Measurements from ENCODE around the gene KRTAP4-1.
"Not testable (repeated sequence)": the region's sequence is repeated elsewhere in the genome, so short reads cannot be mapped to it uniquely, and the experiment has no call there.

Gene KRTAP4-1

DNA sequence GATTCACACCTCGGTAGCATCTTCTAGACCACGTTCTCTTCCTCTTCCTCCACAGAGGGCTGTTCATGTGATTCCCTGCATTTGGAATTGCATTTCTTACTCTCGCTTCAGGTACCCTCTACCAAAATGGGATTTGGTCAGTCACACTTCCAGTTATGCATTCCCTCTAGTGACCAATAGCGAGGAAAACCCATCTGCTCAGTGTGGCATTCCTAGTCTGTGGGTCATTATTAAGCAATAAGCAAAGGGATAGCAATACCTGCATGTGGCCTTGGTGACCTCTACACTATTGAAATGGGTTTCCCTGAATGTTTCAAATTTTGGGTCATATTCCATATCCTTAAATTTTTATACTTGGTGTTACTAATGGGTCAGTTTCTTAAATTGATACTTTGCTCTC, 34.7 kb downstream of the KRTAP4-1 start:
- TF ChIP-seq, protein P1, sequence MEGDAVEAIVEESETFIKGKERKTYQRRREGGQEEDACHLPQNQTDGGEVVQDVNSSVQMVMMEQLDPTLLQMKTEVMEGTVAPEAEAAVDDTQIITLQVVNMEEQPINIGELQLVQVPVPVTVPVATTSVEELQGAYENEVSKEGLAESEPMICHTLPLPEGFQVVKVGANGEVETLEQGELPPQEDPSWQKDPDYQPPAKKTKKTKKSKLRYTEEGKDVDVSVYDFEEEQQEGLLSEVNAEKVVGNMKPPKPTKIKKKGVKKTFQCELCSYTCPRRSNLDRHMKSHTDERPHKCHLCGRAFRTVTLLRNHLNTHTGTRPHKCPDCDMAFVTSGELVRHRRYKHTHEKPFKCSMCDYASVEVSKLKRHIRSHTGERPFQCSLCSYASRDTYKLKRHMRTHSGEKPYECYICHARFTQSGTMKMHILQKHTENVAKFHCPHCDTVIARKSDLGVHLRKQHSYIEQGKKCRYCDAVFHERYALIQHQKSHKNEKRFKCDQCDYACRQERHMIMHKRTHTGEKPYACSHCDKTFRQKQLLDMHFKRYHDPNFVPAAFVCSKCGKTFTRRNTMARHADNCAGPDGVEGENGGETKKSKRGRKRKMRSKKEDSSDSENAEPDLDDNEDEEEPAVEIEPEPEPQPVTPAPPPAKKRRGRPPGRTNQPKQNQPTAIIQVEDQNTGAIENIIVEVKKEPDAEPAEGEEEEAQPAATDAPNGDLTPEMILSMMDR (IDR thresholded peaks at IDR 0.05; ENCODE audit: insufficient read depth, low read depth, low read length, missing control alignments), result no peak
- no peak overlapping the region for H3K4me3 ChIP-seq (ENCODE audit: low read length)
- no peak for DNase-seq (ENCODE audit: low read depth)

DNA sequence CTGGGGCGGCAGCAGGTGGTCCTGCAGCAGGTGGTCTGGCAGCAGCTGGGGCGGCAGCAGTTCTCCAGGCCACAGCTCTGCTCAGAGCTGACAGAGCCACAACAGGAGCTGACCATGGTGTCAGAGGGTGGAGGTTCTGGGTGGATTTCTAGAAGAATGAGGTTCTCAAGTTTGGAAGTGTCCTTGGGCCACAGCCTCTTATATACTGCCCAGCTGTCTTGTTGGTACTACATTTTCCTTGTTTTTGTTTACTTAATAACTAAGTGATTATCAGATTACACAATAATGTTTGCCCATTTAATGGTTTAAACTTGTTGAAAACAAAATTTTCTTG, 35.1 kb downstream of the KRTAP4-1 start, which contains the start of gene KRTAP4-5:
Gene KRTAP4-5, minus strand, starts transcription at position 174 of the 334 bp plus-strand sequence. Its CDS starts 58 bp downstream, at position 116.
- DNase-seq (ENCODE audit: low read depth), result no peak
- H3K4me3 ChIP-seq (ENCODE audit: low read length), result no peak within 1 kb of the TSS
- TF ChIP-seq, protein P1 (IDR thresholded peaks at IDR 0.05; ENCODE audit: insufficient read depth, low read depth, low read length, missing control alignments), result no peak

DNA sequence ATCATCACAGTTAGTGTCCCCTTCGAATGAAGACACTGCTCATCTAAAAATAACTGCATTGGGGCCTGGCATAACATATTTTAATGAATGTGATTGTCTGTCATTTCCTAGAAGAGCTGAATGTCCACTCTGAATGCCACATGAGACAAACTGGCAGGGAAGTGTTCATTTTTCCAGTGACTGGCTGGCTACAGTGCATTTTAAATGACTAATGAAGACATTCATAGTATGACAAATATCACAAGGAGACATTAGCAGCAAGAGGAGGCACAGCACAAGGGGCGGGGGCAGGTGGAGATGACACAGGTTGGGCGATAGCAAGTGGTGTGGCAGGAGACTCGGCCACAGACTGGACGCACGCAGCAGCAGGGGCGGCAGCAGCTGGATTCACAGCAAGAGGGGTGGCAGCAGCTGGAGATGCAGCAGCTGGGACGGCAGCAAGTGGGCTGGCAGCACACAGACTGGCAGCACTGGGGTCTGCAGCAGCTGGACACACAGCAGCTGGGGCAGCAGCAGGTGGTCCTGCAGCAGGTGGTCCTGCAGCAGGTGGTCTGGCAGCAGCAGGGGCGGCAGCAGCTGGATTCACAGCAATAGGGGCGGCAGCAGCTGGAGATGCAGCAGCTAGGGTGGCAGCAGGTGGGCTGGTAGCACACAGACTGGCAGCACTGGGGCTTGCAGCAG, 35.6 kb downstream of the KRTAP4-1 start:
- H3K4me3 ChIP-seq (ENCODE audit: low read length); DNase-seq (ENCODE audit: low read depth): not testable (repeated sequence)

DNA sequence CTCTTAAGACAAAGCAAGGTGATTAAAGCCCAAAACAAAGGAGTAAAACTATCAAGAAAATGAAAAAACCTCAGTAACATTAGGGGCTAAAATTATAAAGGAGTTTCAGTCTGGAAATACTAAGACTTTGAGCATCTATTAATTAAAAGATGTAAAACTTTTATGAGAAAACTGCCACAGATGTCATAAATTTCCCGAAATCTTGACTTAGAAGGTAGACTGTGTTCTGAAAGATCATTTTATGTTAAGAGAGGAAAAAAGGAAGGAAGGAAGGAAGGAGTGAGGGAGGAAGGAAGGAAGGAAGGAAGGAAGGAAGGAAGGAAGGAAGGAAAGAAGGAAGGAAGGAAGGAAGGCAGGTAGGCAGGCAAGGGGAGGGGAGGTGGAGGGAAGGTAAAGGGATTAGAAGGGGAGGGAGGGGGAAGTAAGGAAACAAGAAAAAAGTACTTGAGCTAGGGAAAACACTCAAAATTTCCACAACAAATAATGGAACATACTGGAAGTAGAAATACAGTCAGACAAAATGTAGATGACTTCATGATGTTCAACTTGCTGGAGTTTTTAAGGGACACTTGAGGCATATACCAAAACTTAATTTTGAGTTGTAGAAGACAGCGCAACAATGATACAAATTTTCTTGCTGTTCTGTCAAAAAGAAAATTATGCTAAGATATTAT, 37.0 kb downstream of the KRTAP4-1 start:
- H3K4me3 ChIP-seq (ENCODE audit: low read length), result no peak overlapping the region
- DNase-seq (ENCODE audit: low read depth), result no peak
- TF ChIP-seq, protein P1 (IDR thresholded peaks at IDR 0.05; ENCODE audit: insufficient read depth, low read depth, low read length, missing control alignments), result no peak

DNA sequence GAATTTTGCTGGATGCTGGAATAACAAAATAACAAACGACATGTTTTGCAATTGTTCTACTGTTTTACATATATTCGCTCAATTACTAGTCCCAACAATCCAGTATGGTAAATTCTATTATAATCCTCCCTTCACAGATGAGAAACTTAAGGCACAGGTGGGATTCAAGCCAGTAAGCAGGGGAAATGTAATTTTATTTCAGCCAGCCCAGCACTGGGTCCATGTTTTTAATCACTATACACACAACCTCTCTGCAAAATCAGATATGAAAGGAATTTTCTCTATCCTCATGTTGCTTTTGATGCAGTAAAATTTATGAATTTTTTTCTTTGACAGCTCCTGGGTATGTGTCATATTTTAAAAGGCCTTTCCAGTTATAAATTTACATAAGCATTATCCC, 39.5 kb downstream of the KRTAP4-1 start:
- DNase-seq (ENCODE audit: low read depth), result no peak
- TF ChIP-seq, protein P1 (IDR thresholded peaks at IDR 0.05; ENCODE audit: insufficient read depth, low read depth, low read length, missing control alignments), result no peak
- no peak overlapping the region for H3K4me3 ChIP-seq (ENCODE audit: low read length)

DNA sequence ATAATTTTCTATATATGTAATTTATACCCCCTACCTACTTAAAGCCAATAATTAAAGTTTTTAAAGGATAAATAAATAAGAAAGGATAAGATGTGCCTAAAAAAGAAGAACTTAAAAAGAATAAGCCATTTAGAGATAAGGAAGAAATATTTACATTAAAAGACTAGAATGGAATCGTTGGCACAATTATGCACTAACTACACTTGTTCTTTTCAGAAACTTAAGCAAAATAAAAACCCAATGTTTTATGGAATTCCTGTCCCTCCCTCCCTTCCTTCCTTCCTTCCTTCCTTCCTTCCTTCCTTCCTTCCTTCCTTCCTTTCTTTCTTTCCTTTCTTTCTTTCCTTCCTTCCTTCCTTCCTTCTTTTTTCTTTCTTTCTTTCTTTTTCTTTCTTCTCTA, 39.9 kb downstream of the KRTAP4-1 start:
- DNase-seq (ENCODE audit: low read depth), result no peak
- H3K4me3 ChIP-seq (ENCODE audit: low read length), result no peak overlapping the region
- TF ChIP-seq, protein P1 (IDR thresholded peaks at IDR 0.05; ENCODE audit: insufficient read depth, low read depth, low read length, missing control alignments), result no peak

DNA sequence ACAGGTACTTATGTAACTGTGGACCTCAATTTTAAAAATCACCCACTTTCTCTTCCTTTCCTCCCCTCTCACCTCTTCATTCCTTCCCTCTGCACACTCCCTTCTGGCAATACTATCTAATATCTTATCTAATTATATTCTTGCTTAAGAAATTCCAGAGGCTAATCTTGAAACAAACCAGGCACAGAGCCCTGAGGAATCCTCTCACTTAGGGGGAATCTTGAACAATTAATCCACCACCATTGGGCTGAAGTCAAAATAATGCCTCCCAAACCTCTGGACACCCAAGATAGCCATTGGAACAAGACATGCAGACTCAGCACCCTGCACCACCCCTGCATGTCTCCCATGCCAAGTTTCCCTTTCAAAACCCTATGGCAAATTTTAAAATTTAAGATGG, 43.4 kb downstream of the KRTAP4-1 start:
- DNase-seq (ENCODE audit: low read depth), result no peak
- TF ChIP-seq, protein P1 (IDR thresholded peaks at IDR 0.05; ENCODE audit: insufficient read depth, low read depth, low read length, missing control alignments), result no peak

More for the DNA sequence above, 43.4 kb downstream of the KRTAP4-1 start:
- H3K4me3 ChIP-seq (ENCODE audit: low read length), result no peak overlapping the region

Data from epithelial cell of esophagus (primary cell).